Body of pancreas (tissue), 4 donors: ENCODE results near the gene SLC41A1. TPM values are rescaled to one million over a fixed set of nuclear protein-coding genes. Genes with fewer than 3 reads are reported as not detected.
A peak's percentile ranks its signal among the peaks of the same experiment; 100 is the strongest.

Experiments
- ATAC-seq: fragments of 150-250 bp; one replicate; pipeline ENCODE4 v1.9.1; 2016
- DNase-seq, 4 donors: peaks; one replicate each; pipeline ENCODE4 v3.0.0-alpha.2; 2019
- H3K27ac ChIP-seq, 4 donors: fragments of 200-600 bp; sonication (generic); 1 replicate in 3 of 4; 2 replicates in 1 of 4; pipeline versions ENCODE4 v1.5.1 to v1.6.1; 2016 to 2019; ENCODE audit warnings: mild to moderate bottlenecking in 1 of 4, mixed read lengths in 1 of 4, moderate library complexity in 1 of 4
- H3K27me3 ChIP-seq, 2 donors: fragments of 200-600 bp; sonication (generic); one replicate each; pipeline ENCODE4 v1.6.0; 2016; ENCODE audit warnings: mild to moderate bottlenecking in 1 of 2
- H3K36me3 ChIP-seq, 2 donors: fragments of 200-600 bp; sonication (generic); replicated peaks in 1 of 2; 2 replicates each; pipeline ENCODE4 v1.5.1; 2016; ENCODE audit warnings: low read depth in 2 of 2; ENCODE audit not compliant: insufficient read depth in 1 of 2
- H3K4me1 ChIP-seq: fragments of 200-600 bp; sonication (generic); one replicate; pipeline ENCODE4 v1.6.0; 2016
- H3K4me3 ChIP-seq, 2 donors: fragments of 200-600 bp; sonication (generic); 1 replicate in 1 of 2; 2 replicates in 1 of 2; pipeline ENCODE4 v1.5.1; 2016 to 2019
- H3K9me3 ChIP-seq, 3 donors: fragments of 200-600 bp; sonication (generic); 1 replicate in 2 of 3; 2 replicates in 1 of 3; pipeline ENCODE4 v1.5.1; 2016
- CTCF ChIP-seq, 7 experiments: fragments of 450-650 bp in 4 of 7; fragments of 200-600 bp in 3 of 7; sonication (generic) in 3 of 7; IDR thresholded peaks; one replicate each; pipeline ENCODE4 v1.5.1; 2016 to 2019; ENCODE audit warnings: antibody characterized with exemption in 7 of 7
- POLR2A ChIP-seq, 3 donors: fragments of 450-650 bp; IDR thresholded peaks; one replicate each; pipeline ENCODE4 v1.6.1; 2016; ENCODE audit warnings: antibody characterized with exemption in 3 of 3, mild to moderate bottlenecking in 2 of 3
- WGBS, 2 donors: methylation state at CpG; one replicate each; pipeline ENCODE4 v1.1.5; 2017; 5-methylcytosine and 5-hydroxymethylcytosine counted together
- intact Hi-C: fragments of 100-400 bp; cut with DNase I; formaldehyde crosslinking; loops from one replicate; pipeline ENCODE4 v1.15.1; 2023
- total RNA-seq, 2 donors: library from RNA; depleted of rRNA; stranded (reverse); fragments of >200 nt; gene quantifications; one replicate each; pipeline ENCODE4 v1.1.0, GENCODE V29; 2016

Gene SLC41A1
- total RNA-seq, 2 donors from 2014 or later, result 36.9 to 41.8 TPM

- Histone ChIP-seq H3K4me3 (no peak overlapping the region), H3K9me3 (no peaks in the 10 kb centered on the region), H3K4me1 (peaks cover 77% of the 10 kb centered on the region), H3K36me3 (peaks cover 12 to 14% of the 10 kb centered on the region in 2 donors), H3K27me3 (no peaks in the 10 kb centered on the region), H3K27ac (peak overlapping the region; percentile 81 to 86 (median 83))
- no peak for TF ChIP-seq CTCF (IDR thresholded peaks at IDR 0.05)
- no peak for TF ChIP-seq POLR2A (IDR thresholded peaks at IDR 0.05)
- WGBS, 2 donors, result 16 to 26% methylated on average over 6 to 7 of the region's 7 CpGs
- ATAC-seq (peak; percentile 81), DNase-seq (peak; percentile 63 to 84 (median 76))
- intact Hi-C loops, result no loop called here
Observed at GRCh38 chr1:205800981-205801703, 11.9 kb downstream of the SLC41A1 start.

DNA sequence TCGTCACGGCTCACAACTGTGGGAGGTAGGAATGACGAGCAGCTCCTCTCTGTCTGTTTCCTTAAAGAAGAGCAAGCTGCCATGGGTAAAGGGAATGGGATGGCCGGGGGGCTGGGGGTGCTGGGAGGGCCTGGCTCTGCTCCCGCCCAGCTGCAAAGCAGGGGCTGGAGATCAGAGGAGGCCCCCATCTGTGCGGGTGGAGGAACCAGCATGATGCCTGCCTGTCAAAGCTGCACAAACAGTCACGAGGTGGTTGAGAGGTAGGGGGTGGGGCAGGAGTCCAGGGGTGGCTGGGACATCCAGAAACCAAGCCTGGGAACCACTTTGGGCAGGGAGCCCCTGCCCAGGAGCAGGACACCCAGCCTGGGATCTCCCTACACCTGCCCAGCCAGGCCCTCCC lies 12.6 kb downstream of the SLC41A1 start:
- intact Hi-C loops, result no loop called here
- Histone ChIP-seq H3K27me3 (no peaks in the 10 kb centered on the region), H3K9me3 (no peaks in the 10 kb centered on the region), H3K27ac (peak overlapping the region; percentile 81 to 86 (median 83)), H3K4me3 (no peak overlapping the region), H3K4me1 (peaks cover 70% of the 10 kb centered on the region), H3K36me3 (peaks cover 14 to 16% of the 10 kb centered on the region in 2 donors)
- peak in 2 of 4 donors; percentile 50 for DNase-seq
- TF ChIP-seq CTCF (IDR thresholded peaks at IDR 0.05) (no peak), POLR2A (IDR thresholded peaks at IDR 0.05) (no peak)
- ATAC-seq, result no peak
- WGBS, 2 donors, result 38 to 44% methylated on average over 7 of the region's 7 CpGs

DNA sequence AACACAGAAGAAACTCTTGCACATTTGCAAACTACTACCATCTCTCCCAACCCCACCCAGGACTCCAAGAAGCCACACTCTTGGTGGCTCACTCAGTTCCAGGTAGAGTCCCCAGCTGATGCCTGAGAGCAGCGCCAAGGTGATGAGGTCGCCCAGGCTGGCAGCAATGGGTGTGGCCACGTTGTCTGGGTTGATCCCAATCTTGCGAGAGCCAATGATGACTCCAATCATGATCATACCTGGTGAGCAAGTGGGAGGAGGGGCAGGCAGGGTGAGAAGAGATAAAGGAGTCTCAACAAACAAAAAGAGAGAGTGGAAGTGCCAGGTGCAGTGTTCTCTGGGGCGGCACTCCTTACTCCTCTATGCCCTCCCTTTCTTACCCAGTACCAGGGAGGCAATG lies 14.4 kb downstream of the SLC41A1 start:
- Histone ChIP-seq H3K9me3 (no peaks in the 10 kb centered on the region), H3K4me3 (no peak overlapping the region), H3K27me3 (no peaks in the 10 kb centered on the region), H3K36me3 (peaks cover 22 to 25% of the 10 kb centered on the region in 2 donors), H3K27ac (peak overlapping the region in 1 of 4 donors; percentile 82), H3K4me1 (peaks cover 51% of the 10 kb centered on the region)
- 32 to 54% methylated on average over 5 of the region's 5 CpGs for WGBS, 2 donors
- DNase-seq, result peak in 1 of 4 donors; percentile 44
- intact Hi-C loops, result no loop called here
- ATAC-seq, result no peak
- no peak for TF ChIP-seq POLR2A (IDR thresholded peaks at IDR 0.05)
- TF ChIP-seq CTCF (IDR thresholded peaks at IDR 0.05), result no peak

DNA sequence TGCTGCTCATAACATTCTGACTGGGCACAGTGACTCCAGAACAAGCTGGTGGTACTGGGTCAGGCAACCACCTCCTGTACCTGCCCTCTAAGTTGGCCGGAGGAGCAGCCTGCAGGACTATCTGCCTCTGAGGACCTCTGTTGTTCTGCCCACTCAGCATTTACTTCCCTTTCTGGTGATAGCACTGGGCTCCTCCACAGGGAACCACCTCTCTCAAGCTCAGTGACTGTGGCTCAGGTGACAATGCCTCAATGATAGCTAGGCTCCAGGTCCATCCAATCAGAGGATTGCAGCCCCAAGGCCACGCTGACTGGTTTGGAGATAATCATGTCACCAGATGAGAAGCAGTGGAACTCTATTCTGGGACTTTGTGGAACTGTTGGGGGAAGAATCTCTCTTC lies 15.8 kb downstream of the SLC41A1 start:
- intact Hi-C loops, result no loop called here
- TF ChIP-seq CTCF (IDR thresholded peaks at IDR 0.05) (no peak), POLR2A (IDR thresholded peaks at IDR 0.05) (no peak)
- Histone ChIP-seq H3K4me3 (no peak overlapping the region), H3K36me3 (peaks cover 22 to 30% of the 10 kb centered on the region in 2 donors), H3K4me1 (peaks cover 41% of the 10 kb centered on the region), H3K27me3 (no peaks in the 10 kb centered on the region), H3K9me3 (no peaks in the 10 kb centered on the region), H3K27ac (no peak overlapping the region)
- DNase-seq (no peak), ATAC-seq (no peak)
- 74 to 81% methylated on average over 2 of the region's 2 CpGs for WGBS, 2 donors
